ENCODE data around the gene CABP4.
A peak's percentile ranks its signal among the peaks of the same experiment; 100 is the strongest.

Gene CABP4

DNA sequence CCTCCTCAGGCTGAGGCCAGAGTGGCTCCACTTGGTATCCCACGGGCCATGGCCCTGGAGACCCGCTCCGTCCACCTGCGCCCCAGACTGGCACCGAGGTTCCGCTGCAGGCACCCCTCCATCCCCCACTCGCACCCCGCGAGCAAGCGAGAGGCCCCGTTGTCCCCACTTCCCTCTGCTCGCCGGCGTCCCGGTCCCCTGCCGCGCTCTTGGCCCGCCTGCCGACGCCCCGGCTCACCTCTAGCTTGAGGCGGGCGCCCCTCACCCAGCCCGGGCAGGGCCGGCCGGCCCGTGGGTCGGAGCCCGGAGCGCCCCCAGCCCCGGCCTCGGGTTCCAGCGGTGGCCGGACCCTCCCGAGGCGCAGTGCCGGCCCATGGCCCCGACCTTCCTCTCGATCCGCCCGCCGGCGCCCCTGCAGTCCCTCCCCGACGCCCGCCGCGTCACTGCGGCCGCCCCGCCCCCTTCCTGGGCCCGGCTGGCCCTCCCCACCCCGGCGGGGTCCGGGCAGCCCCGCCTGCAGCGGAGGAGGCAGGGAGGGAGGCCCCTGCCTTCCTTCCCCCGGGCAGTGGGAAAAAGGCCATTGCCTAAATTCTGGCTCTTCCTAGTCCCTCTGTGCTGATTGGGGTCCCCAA is 49.9 kb downstream of the CABP4 start, which contains the start of gene PITPNM1:
PITPNM1 (minus strand) TSS at position 414 of the 632 bp plus-strand sequence. CDS start 1,183 bp downstream, outside the sequence.
- Histone ChIP-seq H3K4me1 (peaks cover 10% of the 10 kb centered on the region), H3K9me3 (ENCODE audit: control insufficient read depth, low read length) (no peaks in the 10 kb centered on the region), H3K36me3 (ENCODE audit: control insufficient read depth, insufficient read depth, low read length) (no peaks in the 10 kb centered on the region)

GRCh38 chr11:67505605-67506396 is 50.6 kb downstream of the CABP4 start:
- Histone ChIP-seq H3K9me3 (ENCODE audit: control insufficient read depth, low read length) (no peaks in the 10 kb centered on the region), H3K27ac (peak overlapping the region; percentile 91), H2AFZ (peak overlapping the region; percentile 34), H3K9ac (no peak overlapping the region), H3K4me1 (peaks cover 10% of the 10 kb centered on the region), H3K4me2 (ENCODE audit: low read length) (peak overlapping the region; percentile 75), H3K4me3 (ENCODE audit: low read depth, low read length) (peak overlapping the region; percentile 61), H3K27me3 (ENCODE audit: control insufficient read depth, insufficient read depth, low read length) (no peaks in the 10 kb centered on the region), H3K79me2 (no peaks in the 10 kb centered on the region), H3K36me3 (ENCODE audit: control insufficient read depth, insufficient read depth, low read length) (no peaks in the 10 kb centered on the region)
- TF ChIP-seq, protein P1, sequence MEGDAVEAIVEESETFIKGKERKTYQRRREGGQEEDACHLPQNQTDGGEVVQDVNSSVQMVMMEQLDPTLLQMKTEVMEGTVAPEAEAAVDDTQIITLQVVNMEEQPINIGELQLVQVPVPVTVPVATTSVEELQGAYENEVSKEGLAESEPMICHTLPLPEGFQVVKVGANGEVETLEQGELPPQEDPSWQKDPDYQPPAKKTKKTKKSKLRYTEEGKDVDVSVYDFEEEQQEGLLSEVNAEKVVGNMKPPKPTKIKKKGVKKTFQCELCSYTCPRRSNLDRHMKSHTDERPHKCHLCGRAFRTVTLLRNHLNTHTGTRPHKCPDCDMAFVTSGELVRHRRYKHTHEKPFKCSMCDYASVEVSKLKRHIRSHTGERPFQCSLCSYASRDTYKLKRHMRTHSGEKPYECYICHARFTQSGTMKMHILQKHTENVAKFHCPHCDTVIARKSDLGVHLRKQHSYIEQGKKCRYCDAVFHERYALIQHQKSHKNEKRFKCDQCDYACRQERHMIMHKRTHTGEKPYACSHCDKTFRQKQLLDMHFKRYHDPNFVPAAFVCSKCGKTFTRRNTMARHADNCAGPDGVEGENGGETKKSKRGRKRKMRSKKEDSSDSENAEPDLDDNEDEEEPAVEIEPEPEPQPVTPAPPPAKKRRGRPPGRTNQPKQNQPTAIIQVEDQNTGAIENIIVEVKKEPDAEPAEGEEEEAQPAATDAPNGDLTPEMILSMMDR (IDR thresholded peaks at IDR 0.05): peak; percentile 93

More for the DNA sequence above, 49.9 kb downstream of the CABP4 start, which contains the start of gene PITPNM1:
- H3K27me3 ChIP-seq (ENCODE audit: control insufficient read depth, insufficient read depth, low read length): no peaks in the 10 kb centered on the region
- TF ChIP-seq, protein P1 (IDR thresholded peaks at IDR 0.05): no peak
- no peak within 1 kb of the TSS for H3K9ac ChIP-seq
- H3K4me3 ChIP-seq (ENCODE audit: low read depth, low read length): peak within 1 kb of the TSS; percentile 61
- H3K27ac ChIP-seq: peak within 1 kb of the TSS; percentile 91
- H2AFZ ChIP-seq: peak within 1 kb of the TSS; percentile 34
- no peaks in the 10 kb centered on the region for H3K79me2 ChIP-seq
- peak within 1 kb of the TSS; percentile 75 for H3K4me2 ChIP-seq (ENCODE audit: low read length)

GRCh38 chr11:67506426-67507051 is 51.4 kb downstream of the CABP4 start:
- Histone ChIP-seq H3K4me2 (ENCODE audit: low read length) (no peak overlapping the region), H2AFZ (no peak overlapping the region), H3K4me1 (peaks cover 10% of the 10 kb centered on the region), H3K9ac (no peak overlapping the region), H3K79me2 (no peaks in the 10 kb centered on the region), H3K27ac (peak overlapping the region; percentile 91), H3K9me3 (ENCODE audit: control insufficient read depth, low read length) (no peaks in the 10 kb centered on the region), H3K36me3 (ENCODE audit: control insufficient read depth, insufficient read depth, low read length) (no peaks in the 10 kb centered on the region), H3K4me3 (ENCODE audit: low read depth, low read length) (peak overlapping the region; percentile 61), H3K27me3 (ENCODE audit: control insufficient read depth, insufficient read depth, low read length) (no peaks in the 10 kb centered on the region)
- TF ChIP-seq, protein P1 (IDR thresholded peaks at IDR 0.05): no peak

DNA sequence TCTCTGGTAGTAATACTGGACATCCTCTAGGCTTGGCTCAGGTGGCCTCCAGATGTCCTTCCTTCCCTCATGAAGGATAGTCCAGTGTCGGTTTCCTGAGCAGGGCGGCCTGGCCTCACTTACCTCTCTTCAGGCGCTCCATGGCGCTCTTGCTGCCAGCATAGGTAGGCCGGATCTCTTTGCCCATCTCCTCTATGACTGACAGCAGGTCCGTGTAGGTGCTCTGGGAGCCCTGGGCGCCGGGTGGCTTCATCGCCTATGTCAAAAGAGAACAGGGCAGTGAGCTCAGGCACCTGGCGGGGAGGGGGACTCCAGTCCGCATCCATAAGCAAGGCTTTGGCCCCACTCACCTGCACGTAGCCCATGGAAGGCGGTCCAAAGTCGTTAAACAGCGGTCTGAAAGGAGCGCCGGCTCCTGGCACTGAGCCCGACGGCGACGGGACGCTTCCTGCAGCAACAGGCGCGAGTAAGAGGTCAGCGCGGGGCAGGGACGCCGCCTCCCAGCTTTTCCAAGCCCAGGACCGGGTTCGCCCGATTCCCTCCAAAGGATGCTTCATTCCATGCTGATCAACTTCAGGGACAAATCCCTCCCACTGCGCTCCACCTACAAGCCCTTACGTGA is 52.2 kb downstream of the CABP4 start:
- peaks cover 10% of the 10 kb centered on the region for H3K4me1 ChIP-seq
- H3K4me2 ChIP-seq (ENCODE audit: low read length): peak overlapping the region; percentile 82
- no peaks in the 10 kb centered on the region for H3K27me3 ChIP-seq (ENCODE audit: control insufficient read depth, insufficient read depth, low read length)
- no peaks in the 10 kb centered on the region for H3K79me2 ChIP-seq
- H3K9me3 ChIP-seq (ENCODE audit: control insufficient read depth, low read length): no peaks in the 10 kb centered on the region
- H3K36me3 ChIP-seq (ENCODE audit: control insufficient read depth, insufficient read depth, low read length): no peaks in the 10 kb centered on the region
- H3K27ac ChIP-seq: peak overlapping the region; percentile 95
- H3K4me3 ChIP-seq (ENCODE audit: low read depth, low read length): peak overlapping the region; percentile 92
- TF ChIP-seq, protein P1 (IDR thresholded peaks at IDR 0.05): no peak
- H3K9ac ChIP-seq: no peak overlapping the region
- H2AFZ ChIP-seq: peak overlapping the region; percentile 40

Data from parathyroid adenoma (tissue), 2 donors.